Measurements from ENCODE around the gene DST. TPM values are rescaled to one million over a fixed set of nuclear protein-coding genes. Genes with fewer than 3 reads are reported as not detected.

Gene DST
- total and polyA plus RNA-seq, 2 donors (not counting 1 experiment from before 2014, with no cell fraction given) = 1.5 to 1.9 TPM

DNA sequence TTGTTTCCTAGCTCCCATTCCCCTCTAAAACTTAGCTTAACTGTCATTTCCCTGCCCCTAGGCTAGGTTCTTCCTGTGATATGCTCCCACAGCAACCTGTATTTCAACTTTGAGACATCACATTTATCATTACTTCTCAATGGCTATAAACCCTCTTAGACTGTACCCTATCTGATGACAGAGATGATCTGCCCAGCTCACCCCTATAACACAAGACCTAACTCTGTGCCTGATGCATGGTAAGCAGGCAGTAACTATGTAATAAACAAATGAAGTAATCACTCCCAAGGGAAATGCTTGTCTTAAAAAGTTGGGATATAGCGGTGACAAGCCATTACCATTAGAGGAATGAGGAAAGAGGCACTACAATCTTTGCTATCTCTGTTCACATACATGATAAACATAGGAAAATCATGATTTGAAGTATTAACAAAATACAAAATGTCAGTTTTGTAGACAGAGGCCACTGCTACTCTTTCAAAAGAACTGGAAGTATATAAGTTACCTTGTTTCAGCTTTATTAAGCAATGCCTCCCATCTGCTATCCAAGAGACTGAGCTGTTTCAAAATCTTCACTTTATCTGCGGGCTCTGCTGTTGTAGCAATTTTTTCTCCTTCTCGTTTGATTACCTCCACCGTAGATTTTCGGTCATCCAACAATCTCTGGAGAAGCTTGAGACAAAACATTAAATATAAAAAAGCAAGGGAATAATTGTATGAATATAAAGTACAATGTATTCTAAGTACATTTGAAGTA, 110.7 kb downstream of the DST start:
- Mint-ChIP-seq H3K4me3 (no peak overlapping the region), H3K27ac (no peak overlapping the region), H3K4me1 (peaks cover 2% of the 10 kb centered on the region), H3K27me3 (no peaks in the 10 kb centered on the region), H3K9me3 (ENCODE audit: insufficient read depth) (no peaks in the 10 kb centered on the region)
- Histone ChIP-seq H4K20me1 (ENCODE audit: control insufficient read depth, insufficient read depth, low read length, poor library complexity, severe bottlenecking) (no peaks in the 10 kb centered on the region), H3K27me3 (replicated peaks in 1 of 4; ENCODE audit: control extremely low read depth in 1 of 4, control insufficient read depth in 3 of 4, insufficient read depth in 4 of 4, low read length in 3 of 4) (no peaks in the 10 kb centered on the region), H3K79me2 (ENCODE audit: control insufficient read depth, insufficient read depth, low read length) (no peaks in the 10 kb centered on the region), H3K36me3 (replicated peaks in 1 of 2; ENCODE audit: control extremely low read depth in 1 of 2, control insufficient read depth in 1 of 2, extremely low read depth in 1 of 2, insufficient read depth in 2 of 2, low read length in 1 of 2) (no peaks in the 10 kb centered on the region), H3K4me2 (replicated peaks; ENCODE audit: low read depth, low read length, poor library complexity, severe bottlenecking) (no peak overlapping the region), H3K27ac (ENCODE audit: low read length in 2 of 2) (no peak overlapping the region), H3K4me1 (ENCODE audit: control insufficient read depth in 2 of 2, insufficient read depth in 2 of 2, low read length in 2 of 2) (no peaks in the 10 kb centered on the region), H2AFZ (ENCODE audit: insufficient read depth, low read depth, low read length, poor library complexity, severe bottlenecking) (no peak overlapping the region), H3K9me3 (ENCODE audit: control extremely low read depth in 1 of 3, control insufficient read depth in 2 of 3, insufficient read depth in 1 of 3, low read length in 2 of 3) (no peaks in the 10 kb centered on the region), H3K4me3 (ENCODE audit: control extremely low read depth in 1 of 5, extremely low read depth in 1 of 5, insufficient read depth in 1 of 5, low read depth in 2 of 5, low read length in 4 of 5) (no peak overlapping the region), H3K9ac (ENCODE audit: low read length) (no peak overlapping the region)
- ATAC-seq (ENCODE audit: low read depth) (no peak), DNase-seq (no peak)
- TF ChIP-seq EZH2 (IDR thresholded peaks at IDR 0.05; ENCODE audit: borderline replicate concordance, insufficient read depth, low read depth, low read length, poor library complexity, severe bottlenecking) = no peak
- TF ChIP-seq, protein P1, sequence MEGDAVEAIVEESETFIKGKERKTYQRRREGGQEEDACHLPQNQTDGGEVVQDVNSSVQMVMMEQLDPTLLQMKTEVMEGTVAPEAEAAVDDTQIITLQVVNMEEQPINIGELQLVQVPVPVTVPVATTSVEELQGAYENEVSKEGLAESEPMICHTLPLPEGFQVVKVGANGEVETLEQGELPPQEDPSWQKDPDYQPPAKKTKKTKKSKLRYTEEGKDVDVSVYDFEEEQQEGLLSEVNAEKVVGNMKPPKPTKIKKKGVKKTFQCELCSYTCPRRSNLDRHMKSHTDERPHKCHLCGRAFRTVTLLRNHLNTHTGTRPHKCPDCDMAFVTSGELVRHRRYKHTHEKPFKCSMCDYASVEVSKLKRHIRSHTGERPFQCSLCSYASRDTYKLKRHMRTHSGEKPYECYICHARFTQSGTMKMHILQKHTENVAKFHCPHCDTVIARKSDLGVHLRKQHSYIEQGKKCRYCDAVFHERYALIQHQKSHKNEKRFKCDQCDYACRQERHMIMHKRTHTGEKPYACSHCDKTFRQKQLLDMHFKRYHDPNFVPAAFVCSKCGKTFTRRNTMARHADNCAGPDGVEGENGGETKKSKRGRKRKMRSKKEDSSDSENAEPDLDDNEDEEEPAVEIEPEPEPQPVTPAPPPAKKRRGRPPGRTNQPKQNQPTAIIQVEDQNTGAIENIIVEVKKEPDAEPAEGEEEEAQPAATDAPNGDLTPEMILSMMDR (IDR thresholded peaks at IDR 0.05) = no peak
- ChIA-PET POLR2A (no interaction called here), CTCF (no interaction called here)
- no CpG with 5 or more reads among the region's 5 CpGs for WGBS (ENCODE audit: insufficient coverage)
- intact Hi-C loops (cut with micrococcal nuclease) = no loop called here

DNA sequence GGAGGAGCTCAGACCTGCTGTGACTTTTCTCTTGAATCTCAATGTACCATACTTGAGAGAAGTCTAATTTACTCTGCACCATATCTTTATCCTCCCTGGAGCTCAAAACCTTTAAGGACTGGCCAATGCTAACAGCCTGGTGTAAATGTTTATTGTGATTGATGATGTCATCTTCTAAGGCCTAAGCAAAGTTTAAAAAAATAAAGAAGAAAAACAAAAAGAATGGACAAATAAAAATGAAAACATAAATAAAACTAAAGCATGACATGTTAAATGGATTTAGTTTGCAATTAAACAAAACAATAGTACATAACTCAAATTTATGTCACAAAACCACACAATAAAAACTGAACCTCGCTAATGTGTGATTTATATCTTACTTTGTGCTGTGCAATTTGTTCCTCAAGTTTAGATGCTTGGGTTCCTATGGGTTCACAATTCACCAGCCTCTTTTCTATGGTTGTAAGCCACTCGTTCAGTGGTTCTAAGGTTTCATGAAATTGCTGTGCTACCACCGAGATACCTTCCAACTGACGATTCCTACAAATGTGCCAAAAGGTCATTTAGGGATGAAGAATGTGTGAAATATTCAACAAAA, 113.0 kb downstream of the DST start:
- TF ChIP-seq EZH2 (IDR thresholded peaks at IDR 0.05; ENCODE audit: borderline replicate concordance, insufficient read depth, low read depth, low read length, poor library complexity, severe bottlenecking) = no peak
- TF ChIP-seq, protein P1 (IDR thresholded peaks at IDR 0.05) = no peak
- no peaks in the 10 kb centered on the region for H3K4me1 ChIP-seq (ENCODE audit: control insufficient read depth in 2 of 2, insufficient read depth in 2 of 2, low read length in 2 of 2)
- no peak overlapping the region for H3K27ac Mint-ChIP-seq
- no peaks in the 10 kb centered on the region for H3K9me3 Mint-ChIP-seq (ENCODE audit: insufficient read depth)
- WGBS (ENCODE audit: insufficient coverage) = no CpG with 5 or more reads among the region's 4 CpGs
- H2AFZ ChIP-seq (ENCODE audit: insufficient read depth, low read depth, low read length, poor library complexity, severe bottlenecking) = no peak overlapping the region
- DNase-seq = no peak
- no peak overlapping the region for H3K4me3 Mint-ChIP-seq
- ChIA-PET CTCF (no interaction called here), POLR2A (no interaction called here)
- H3K27me3 ChIP-seq (replicated peaks in 1 of 4; ENCODE audit: control extremely low read depth in 1 of 4, control insufficient read depth in 3 of 4, insufficient read depth in 4 of 4, low read length in 3 of 4) = no peaks in the 10 kb centered on the region
- H3K9me3 ChIP-seq (ENCODE audit: control extremely low read depth in 1 of 3, control insufficient read depth in 2 of 3, insufficient read depth in 1 of 3, low read length in 2 of 3) = no peaks in the 10 kb centered on the region
- ATAC-seq (ENCODE audit: low read depth) = no peak
- H3K36me3 ChIP-seq (replicated peaks in 1 of 2; ENCODE audit: control extremely low read depth in 1 of 2, control insufficient read depth in 1 of 2, extremely low read depth in 1 of 2, insufficient read depth in 2 of 2, low read length in 1 of 2) = no peaks in the 10 kb centered on the region
- intact Hi-C loops (cut with micrococcal nuclease) = no loop called here
- H4K20me1 ChIP-seq (ENCODE audit: control insufficient read depth, insufficient read depth, low read length, poor library complexity, severe bottlenecking) = no peaks in the 10 kb centered on the region
- H3K4me2 ChIP-seq (replicated peaks; ENCODE audit: low read depth, low read length, poor library complexity, severe bottlenecking) = no peak overlapping the region
- peaks cover 2% of the 10 kb centered on the region for H3K4me1 Mint-ChIP-seq
- H3K27ac ChIP-seq (ENCODE audit: low read length in 2 of 2) = no peak overlapping the region
- no peaks in the 10 kb centered on the region for H3K27me3 Mint-ChIP-seq
- H3K79me2 ChIP-seq (ENCODE audit: control insufficient read depth, insufficient read depth, low read length) = no peaks in the 10 kb centered on the region
- H3K9ac ChIP-seq (ENCODE audit: low read length) = no peak overlapping the region
- no peak overlapping the region for H3K4me3 ChIP-seq (ENCODE audit: control extremely low read depth in 1 of 5, extremely low read depth in 1 of 5, insufficient read depth in 1 of 5, low read depth in 2 of 5, low read length in 4 of 5)

Data from B cell (primary cell).